Keratinocyte (primary cell): Measurements from ENCODE around the gene GH2. TPM values are rescaled to one million over a fixed set of nuclear protein-coding genes. Genes with fewer than 3 reads are reported as not detected.
A peak's percentile ranks its signal among the peaks of the same experiment; 100 is the strongest.

ENCODE experiments used
- DNase-seq: peaks from one replicate; pipeline ENCODE4 v3.0.0-alpha.2; 2011; ENCODE audit warnings: low read depth, missing footprints, low spot score
- FAIRE-seq: peaks from 2 replicates; lab custom pipeline; 2011; peaks lifted over from hg19 to GRCh38; lab: Jason Lieb, UNC
- H2AFZ ChIP-seq: 2 replicates; pipeline ENCODE4 v1.6.0; 2012; ENCODE audit warnings: low read length, control low read depth, inconsistent platforms; ENCODE audit not compliant: control insufficient read depth
- H3K27ac ChIP-seq: 2 replicates; pipeline ENCODE4 v1.5.1; 2011; ENCODE audit warnings: low read length; ENCODE audit not compliant: control insufficient read depth, insufficient read depth
- H3K27me3 ChIP-seq: 3 replicates; pipeline ENCODE4 v1.6.0; 2011; ENCODE audit warnings: low read length; ENCODE audit not compliant: control insufficient read depth, insufficient read depth; ENCODE audit errors: extremely low read depth
- H3K36me3 ChIP-seq, 2 experiments: 2 replicates in 1 of 2; 3 replicates in 1 of 2; pipeline ENCODE4 v1.5.1; 2011; ENCODE audit warnings: low read length in 2 of 2, mild to moderate bottlenecking in 1 of 2; ENCODE audit not compliant: control insufficient read depth in 2 of 2, insufficient read depth in 2 of 2; ENCODE audit errors: extremely low read depth in 1 of 2
- H3K4me1 ChIP-seq: 3 replicates; pipeline ENCODE4 v1.5.1; 2011; ENCODE audit warnings: low read length; ENCODE audit not compliant: control insufficient read depth, insufficient read depth; ENCODE audit errors: extremely low read depth
- H3K4me2 ChIP-seq: 3 replicates; pipeline ENCODE4 v1.6.0; 2011; ENCODE audit warnings: low read depth, low read length; ENCODE audit not compliant: control insufficient read depth, insufficient read depth; ENCODE audit errors: extremely low read depth
- H3K4me3 ChIP-seq, 3 experiments: fragments of 200-600 bp in 1 of 3; sonication (generic) in 1 of 3; 2 replicates in 2 of 3; 3 replicates in 1 of 3; pipeline ENCODE4 v1.5.1; 2011 to 2016; ENCODE audit warnings: low read length in 3 of 3, mild to moderate bottlenecking in 3 of 3, control low read depth in 2 of 3, inconsistent platforms in 1 of 3, low read depth in 1 of 3, mixed read lengths in 1 of 3, mixed run types in 1 of 3, moderate library complexity in 1 of 3; ENCODE audit not compliant: control insufficient read depth in 2 of 3, insufficient read depth in 2 of 3; ENCODE audit errors: extremely low read depth in 1 of 3
- H3K79me2 ChIP-seq: 2 replicates; pipeline ENCODE4 v1.6.0; 2012; ENCODE audit warnings: low read length; ENCODE audit not compliant: control insufficient read depth, insufficient read depth
- H3K9ac ChIP-seq: 3 replicates; pipeline ENCODE4 v1.6.0; 2011; ENCODE audit warnings: low read length; ENCODE audit not compliant: control insufficient read depth, insufficient read depth; ENCODE audit errors: extremely low read depth
- H3K9me1 ChIP-seq: 3 replicates; pipeline ENCODE4 v1.6.0; 2011; ENCODE audit warnings: low read length; ENCODE audit not compliant: control insufficient read depth, insufficient read depth; ENCODE audit errors: extremely low read depth
- H3K9me3 ChIP-seq: 2 replicates; pipeline ENCODE4 v1.5.1; 2012; ENCODE audit warnings: low read depth, low read length; ENCODE audit not compliant: control insufficient read depth
- H4K20me1 ChIP-seq: 3 replicates; pipeline ENCODE4 v1.6.0; 2011; ENCODE audit warnings: low read length; ENCODE audit not compliant: control insufficient read depth, insufficient read depth; ENCODE audit errors: extremely low read depth
- EZH2 ChIP-seq: IDR thresholded peaks from one replicate; pipeline ENCODE4 v1.6.1; 2012; ENCODE audit warnings: inconsistent platforms, mild to moderate bottlenecking, low read length, moderate library complexity
- dilution Hi-C: fragments of 300-500 bp; cut with MboI; formaldehyde crosslinking; loops from one replicate; pipeline ENCODE4 v1.7.0; 2020; ENCODE audit warnings: low sequenced_read_pairs; ENCODE audit not compliant: extremely low pct_ligation_motif_present
- polyA plus RNA-seq, 5 experiments: library from polyadenylated mRNA; depleted of rRNA in 3 of 5; stranded (reverse) in 3 of 5; stranded (forward) in 1 of 5; unstranded in 1 of 5; fragments of >200 nt; gene quantifications; 1 replicate in 1 of 5; 2 replicates in 3 of 5; 3 replicates in 1 of 5; pipeline versions ENCODE4 v1.2.1 to v1.2.3, GENCODE V29; 2011 to 2012; ENCODE audit warnings: missing spikeins in 2 of 5, low read depth in 1 of 5, low replicate concordance in 1 of 5
- TF ChIP-seq, protein P1 (sequence below), 3 experiments: IDR thresholded peaks in 1 of 3; conservative IDR thresholded peaks in 1 of 3; optimal IDR thresholded peaks in 1 of 3; 2 replicates in 2 of 3; 3 replicates in 1 of 3; pipeline versions ENCODE3 to v1.5.1; 2011; ENCODE audit warnings: low read length in 3 of 3, mild to moderate bottlenecking in 3 of 3, moderate library complexity in 2 of 3, control low read depth in 1 of 3, inconsistent platforms in 1 of 3; ENCODE audit not compliant: insufficient read depth in 2 of 3; ENCODE audit errors: extremely low read depth in 1 of 3

GH2 gene
- polyA plus RNA-seq, 1 donor (not counting 4 experiments of a cell fraction or from before 2014, with no cell fraction given) = not detected

DNA sequence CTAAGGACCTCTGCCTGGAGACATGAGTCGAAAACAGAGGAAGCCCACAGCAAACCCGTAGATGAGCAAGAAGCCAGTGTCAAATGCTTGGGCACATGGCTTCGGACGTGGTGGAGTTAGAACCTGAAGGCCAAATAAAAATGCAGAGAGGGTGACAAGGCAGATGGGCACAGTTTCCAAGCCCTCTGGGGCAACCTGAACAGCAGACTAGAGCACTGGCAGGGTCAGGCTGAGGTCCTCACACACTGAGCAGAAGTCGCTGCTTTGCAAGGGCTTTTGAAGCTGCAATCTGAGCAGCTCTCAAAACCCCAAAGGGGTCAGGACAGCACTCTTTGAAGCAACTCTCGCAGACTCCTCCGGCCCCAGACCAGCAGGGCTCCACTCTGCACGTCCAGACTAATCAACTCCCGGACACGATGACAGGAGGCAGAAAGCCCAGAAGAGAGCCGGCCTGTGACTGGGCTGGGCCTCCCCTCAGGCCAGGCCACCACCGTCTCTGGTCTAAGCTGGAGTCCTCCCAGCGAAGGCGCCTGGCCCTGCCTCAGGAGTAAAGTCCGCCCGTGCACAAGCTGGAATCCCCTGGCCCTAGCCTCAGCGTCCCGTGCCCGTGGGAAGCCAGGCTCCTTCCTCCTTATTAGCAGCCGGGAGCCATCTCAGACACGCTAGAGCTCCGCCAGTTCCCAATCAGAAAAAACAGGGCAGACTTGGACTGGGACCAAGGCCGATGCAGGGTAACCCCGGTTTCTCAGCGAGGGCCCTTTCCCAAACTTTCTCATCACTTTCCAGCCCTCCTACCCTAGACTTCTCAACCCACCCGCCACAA lies 40.2 kb downstream of the GH2 start:
- no peak for FAIRE-seq
- peak overlapping the region; percentile 90 for H3K9ac ChIP-seq
- no peaks in the 10 kb centered on the region for H3K27me3 ChIP-seq
- dilution Hi-C loops = no loop called here
- peaks cover 4% of the 10 kb centered on the region for H4K20me1 ChIP-seq
- peaks cover 2% of the 10 kb centered on the region for H3K9me1 ChIP-seq
- peak overlapping the region; percentile 43 for H2AFZ ChIP-seq
- peaks cover 3 to 10% of the 10 kb centered on the region in 2 experiments for H3K36me3 ChIP-seq
- H3K9me3 ChIP-seq = no peaks in the 10 kb centered on the region
- H3K4me3 ChIP-seq = peak overlapping the region; percentile 92 to 95 (median 94)
- peak overlapping the region; percentile 80 for H3K27ac ChIP-seq
- peaks cover 52% of the 10 kb centered on the region for H3K79me2 ChIP-seq
- H3K4me1 ChIP-seq = peaks cover 39% of the 10 kb centered on the region
- no peak for DNase-seq
- no peak for TF ChIP-seq EZH2
- TF ChIP-seq, protein P1, sequence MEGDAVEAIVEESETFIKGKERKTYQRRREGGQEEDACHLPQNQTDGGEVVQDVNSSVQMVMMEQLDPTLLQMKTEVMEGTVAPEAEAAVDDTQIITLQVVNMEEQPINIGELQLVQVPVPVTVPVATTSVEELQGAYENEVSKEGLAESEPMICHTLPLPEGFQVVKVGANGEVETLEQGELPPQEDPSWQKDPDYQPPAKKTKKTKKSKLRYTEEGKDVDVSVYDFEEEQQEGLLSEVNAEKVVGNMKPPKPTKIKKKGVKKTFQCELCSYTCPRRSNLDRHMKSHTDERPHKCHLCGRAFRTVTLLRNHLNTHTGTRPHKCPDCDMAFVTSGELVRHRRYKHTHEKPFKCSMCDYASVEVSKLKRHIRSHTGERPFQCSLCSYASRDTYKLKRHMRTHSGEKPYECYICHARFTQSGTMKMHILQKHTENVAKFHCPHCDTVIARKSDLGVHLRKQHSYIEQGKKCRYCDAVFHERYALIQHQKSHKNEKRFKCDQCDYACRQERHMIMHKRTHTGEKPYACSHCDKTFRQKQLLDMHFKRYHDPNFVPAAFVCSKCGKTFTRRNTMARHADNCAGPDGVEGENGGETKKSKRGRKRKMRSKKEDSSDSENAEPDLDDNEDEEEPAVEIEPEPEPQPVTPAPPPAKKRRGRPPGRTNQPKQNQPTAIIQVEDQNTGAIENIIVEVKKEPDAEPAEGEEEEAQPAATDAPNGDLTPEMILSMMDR (optimal IDR thresholded peaks at IDR 0.05 in 1 of 3, IDR thresholded peaks at IDR 0.05 in 1 of 3, conservative IDR thresholded peaks at IDR 0.05 in 1 of 3; ENCODE audit: extremely low read depth in 1 of 3, insufficient read depth in 2 of 3, low read length in 3 of 3) = no peak
- H3K4me2 ChIP-seq = peak overlapping the region; percentile 100

DNA sequence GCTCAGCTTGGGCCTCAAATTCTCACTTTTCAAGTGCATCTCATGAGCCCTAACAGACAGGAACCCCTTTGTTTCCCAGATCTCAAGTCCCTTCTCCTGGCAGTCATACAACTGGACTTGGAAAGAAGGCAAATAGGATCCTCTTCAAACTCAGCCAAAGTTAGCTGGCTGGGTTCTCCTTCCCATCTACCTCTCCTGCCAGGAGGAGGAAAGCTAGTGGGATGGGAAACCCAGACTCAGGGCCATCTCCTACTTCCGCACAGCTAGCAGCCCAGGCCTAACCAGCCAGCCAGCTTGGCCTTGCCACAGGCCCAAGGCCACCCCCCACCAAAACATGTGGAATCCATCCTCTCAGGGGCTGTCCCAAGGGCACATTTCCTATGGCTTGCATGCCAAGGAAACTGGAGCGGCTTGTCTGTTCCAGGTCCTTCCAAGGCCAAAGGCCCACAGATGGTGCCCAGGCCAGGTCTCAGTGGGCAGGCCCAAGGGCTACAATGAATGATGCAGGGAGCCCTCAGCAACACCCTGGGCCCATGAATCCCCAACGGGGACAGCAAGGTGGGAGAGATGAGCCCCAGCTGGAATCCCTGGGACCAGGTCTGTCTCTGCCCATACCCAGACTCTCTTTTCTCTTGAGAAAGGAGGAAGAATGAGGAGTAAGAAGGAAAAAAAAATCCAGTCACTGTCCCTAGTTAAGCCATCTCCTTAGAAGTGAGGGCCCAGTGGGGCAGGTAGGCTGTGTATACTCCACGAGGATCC lies 41.0 kb downstream of the GH2 start:
- Histone ChIP-seq H3K36me3 (peaks cover 5 to 14% of the 10 kb centered on the region in 2 experiments), H3K4me3 (peak overlapping the region; percentile 92 to 95 (median 94)), H3K27ac (peak overlapping the region; percentile 80), H3K4me2 (peak overlapping the region; percentile 100), H3K9me3 (no peaks in the 10 kb centered on the region), H2AFZ (no peak overlapping the region), H3K27me3 (no peaks in the 10 kb centered on the region), H4K20me1 (peaks cover 4% of the 10 kb centered on the region), H3K9me1 (peaks cover 2% of the 10 kb centered on the region), H3K9ac (peak overlapping the region; percentile 90), H3K79me2 (peaks cover 54% of the 10 kb centered on the region), H3K4me1 (peaks cover 39% of the 10 kb centered on the region)
- DNase-seq (no peak), FAIRE-seq (no peak)
- no peak for TF ChIP-seq EZH2
- TF ChIP-seq, protein P1 (optimal IDR thresholded peaks at IDR 0.05 in 1 of 3, IDR thresholded peaks at IDR 0.05 in 1 of 3, conservative IDR thresholded peaks at IDR 0.05 in 1 of 3; ENCODE audit: extremely low read depth in 1 of 3, insufficient read depth in 2 of 3, low read length in 3 of 3) = no peak
- dilution Hi-C loops = no loop called here
